ENCODE data around the gene PTBP3. TPM values are rescaled to one million over a fixed set of nuclear protein-coding genes. Genes with fewer than 3 reads are reported as not detected.

The PTBP3 gene
- polyA plus RNA-seq, 1 of the 3 experiments (the other 2 are of a cell fraction) = 6.1 TPM

GRCh38 chr9:112175796-112176315 is 157.6 kb downstream of the PTBP3 start:
- H2AFZ ChIP-seq (ENCODE audit: low read depth) = no peak overlapping the region
- H3K27ac ChIP-seq (ENCODE audit: low read depth in 2 of 2, low read length in 1 of 2) = no peak overlapping the region
- TF ChIP-seq TCF12 (IDR thresholded peaks at IDR 0.05) (no peak), YY1 (IDR thresholded peaks at IDR 0.05; ENCODE audit: low read depth) (no peak), RFX5 (IDR thresholded peaks at IDR 0.05; ENCODE audit: low read length) (no peak), MAX (IDR thresholded peaks at IDR 0.05; ENCODE audit: low read depth) (no peak), SMC3 (IDR thresholded peaks at IDR 0.05; ENCODE audit: low read depth, low read length) (no peak), FOSL2 (IDR thresholded peaks at IDR 0.05; ENCODE audit: borderline replicate concordance, low read depth) (no peak), USF1 (IDR thresholded peaks at IDR 0.05; ENCODE audit: borderline replicate concordance, low read depth) (no peak), GABPA (IDR thresholded peaks at IDR 0.05; ENCODE audit: low read depth) (no peak), EZH2phosphoT487 (IDR thresholded peaks at IDR 0.05; ENCODE audit: borderline replicate concordance, low read depth) (no peak), USF2 (IDR thresholded peaks at IDR 0.05; ENCODE audit: borderline replicate concordance, low read depth, low read length) (no peak), CHD2 (IDR thresholded peaks at IDR 0.05; ENCODE audit: low read length, partially characterized antibody) (no peak), IRF3 (IDR thresholded peaks at IDR 0.05; ENCODE audit: low read depth, low read length) (no peak), PBX3 (IDR thresholded peaks at IDR 0.05) (no peak), MEF2A (IDR thresholded peaks at IDR 0.05; ENCODE audit: borderline replicate concordance, low read depth) (no peak), NRF1 (IDR thresholded peaks at IDR 0.05; ENCODE audit: low read depth, low read length) (no peak), MXI1 (IDR thresholded peaks at IDR 0.05; ENCODE audit: low read depth, low read length) (no peak)
- CTCF ChIA-PET = interaction anchor here (0.9 to 1.7 kb wide), 5 partner anchors 8 to 185 kb away, joined by 3 to 9 read pairs (median 3); no protein-coding TSS in a partner anchor
- H3K4me2 ChIP-seq = no peak overlapping the region; the same call in 1 of the 2 replicates
- no peaks in the 10 kb centered on the region for H3K36me3 ChIP-seq (replicated peaks in 1 of 2; ENCODE audit: control insufficient read depth in 1 of 2, insufficient read depth in 2 of 2, low read length in 1 of 2)
- no peak overlapping the region for H3K9ac ChIP-seq
- H3F3A ChIP-seq (replicated peaks; ENCODE audit: insufficient read depth) = peaks cover 4% of the 10 kb centered on the region
- H3K27me3 ChIP-seq (ENCODE audit: insufficient read depth) = no peaks in the 10 kb centered on the region
- WGBS (ENCODE audit: low lambda C conversion rate) = 94% methylated on average over 16 of the region's 17 CpGs
- H3K4me3 ChIP-seq (ENCODE audit: low read depth in 2 of 2, low read length in 1 of 2) = no peak overlapping the region; a peak in 1 of 4 replicates
- H3K79me2 ChIP-seq (ENCODE audit: insufficient read depth) = no peaks in the 10 kb centered on the region
- POLR2A ChIA-PET = interaction anchor here (0.6 to 2.6 kb wide), 3 partner anchors 8 to 65 kb away, joined by 3 to 8 read pairs (median 4); no protein-coding TSS in a partner anchor
- no peaks in the 10 kb centered on the region for H3K9me2 ChIP-seq
- no peaks in the 10 kb centered on the region for H3K9me3 ChIP-seq
- peaks cover 4 to 13% of the 10 kb centered on the region in 2 experiments; a peak in 1 of 4 replicates for H3K4me1 ChIP-seq (ENCODE audit: control insufficient read depth in 1 of 2, insufficient read depth in 2 of 2, low read depth in 1 of 2, low read length in 1 of 2)
- no peak for DNase-seq
- no peaks in the 10 kb centered on the region for H4K20me1 ChIP-seq (ENCODE audit: insufficient read depth)
